ENCODE data around the gene TP53TG3D.
"Not testable (repeated sequence)": the region's sequence is repeated elsewhere in the genome, so short reads cannot be mapped to it uniquely, and the experiment has no call there.

DNA sequence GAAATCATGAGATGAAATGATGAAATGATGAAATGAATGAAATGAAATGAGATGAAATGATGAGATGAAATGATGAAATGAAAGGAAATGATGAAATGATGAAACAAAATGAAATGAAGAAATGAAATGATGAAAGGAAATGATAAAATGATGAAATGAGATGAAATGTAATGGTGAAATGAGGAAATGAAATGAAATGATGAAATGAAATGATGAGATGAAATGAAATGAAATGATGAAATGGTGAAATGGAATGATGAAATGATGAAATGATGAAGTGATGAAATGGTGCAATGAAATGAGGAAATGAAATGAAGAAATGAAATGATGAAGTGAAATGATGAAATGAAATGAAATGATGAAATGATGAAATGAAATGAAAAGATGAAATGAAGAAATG, 29.9 kb downstream of the TP53TG3D start:
- TF ChIP-seq POLR2AphosphoS5, POLR2A, CTCF (IDR thresholded peaks at IDR 0.05): not testable (repeated sequence)

All from breast epithelium (tissue), 3 donors.